ENCODE data around the gene LYPD6B. TPM values are rescaled to one million over a fixed set of nuclear protein-coding genes. Genes with fewer than 3 reads are reported as not detected.

The LYPD6B gene
- total RNA-seq, 1 donor from 2014 or later = not detected

DNA sequence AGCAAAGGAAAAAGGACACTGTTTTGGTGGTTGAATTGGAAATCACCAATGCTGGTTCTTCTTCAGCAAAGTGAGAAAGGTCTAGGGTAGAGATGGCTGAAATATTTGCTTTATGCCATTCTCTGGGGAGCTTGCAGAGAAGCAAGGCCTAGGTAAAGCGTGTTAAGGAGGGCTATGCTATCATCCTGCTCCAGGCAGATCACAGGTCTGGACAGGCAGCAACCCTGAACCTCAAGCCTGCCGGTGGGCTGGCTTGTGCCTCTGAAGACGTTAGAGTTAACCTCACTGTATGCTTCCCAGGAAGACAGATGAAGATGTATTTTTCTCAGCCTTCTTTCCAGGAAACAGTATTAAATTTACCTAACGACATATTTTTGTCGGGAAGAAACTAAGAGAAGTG is 153.4 kb downstream of the LYPD6B start:
- no peak overlapping the region for H3K4me3 Mint-ChIP-seq
- H3K9me3 Mint-ChIP-seq = no peaks in the 10 kb centered on the region
- no peak for DNase-seq (ENCODE audit: low read depth, low spot score)
- H3K27ac Mint-ChIP-seq (ENCODE audit: unreplicated experiment) = no peak overlapping the region
- no peaks in the 10 kb centered on the region for H3K36me3 Mint-ChIP-seq (ENCODE audit: low read depth)
- no peaks in the 10 kb centered on the region for H3K27me3 Mint-ChIP-seq (ENCODE audit: low read depth)
- no peaks in the 10 kb centered on the region for H3K4me1 Mint-ChIP-seq
- TF ChIP-seq, protein P1, sequence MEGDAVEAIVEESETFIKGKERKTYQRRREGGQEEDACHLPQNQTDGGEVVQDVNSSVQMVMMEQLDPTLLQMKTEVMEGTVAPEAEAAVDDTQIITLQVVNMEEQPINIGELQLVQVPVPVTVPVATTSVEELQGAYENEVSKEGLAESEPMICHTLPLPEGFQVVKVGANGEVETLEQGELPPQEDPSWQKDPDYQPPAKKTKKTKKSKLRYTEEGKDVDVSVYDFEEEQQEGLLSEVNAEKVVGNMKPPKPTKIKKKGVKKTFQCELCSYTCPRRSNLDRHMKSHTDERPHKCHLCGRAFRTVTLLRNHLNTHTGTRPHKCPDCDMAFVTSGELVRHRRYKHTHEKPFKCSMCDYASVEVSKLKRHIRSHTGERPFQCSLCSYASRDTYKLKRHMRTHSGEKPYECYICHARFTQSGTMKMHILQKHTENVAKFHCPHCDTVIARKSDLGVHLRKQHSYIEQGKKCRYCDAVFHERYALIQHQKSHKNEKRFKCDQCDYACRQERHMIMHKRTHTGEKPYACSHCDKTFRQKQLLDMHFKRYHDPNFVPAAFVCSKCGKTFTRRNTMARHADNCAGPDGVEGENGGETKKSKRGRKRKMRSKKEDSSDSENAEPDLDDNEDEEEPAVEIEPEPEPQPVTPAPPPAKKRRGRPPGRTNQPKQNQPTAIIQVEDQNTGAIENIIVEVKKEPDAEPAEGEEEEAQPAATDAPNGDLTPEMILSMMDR (conservative IDR thresholded peaks at IDR 0.05) = no peak

DNA sequence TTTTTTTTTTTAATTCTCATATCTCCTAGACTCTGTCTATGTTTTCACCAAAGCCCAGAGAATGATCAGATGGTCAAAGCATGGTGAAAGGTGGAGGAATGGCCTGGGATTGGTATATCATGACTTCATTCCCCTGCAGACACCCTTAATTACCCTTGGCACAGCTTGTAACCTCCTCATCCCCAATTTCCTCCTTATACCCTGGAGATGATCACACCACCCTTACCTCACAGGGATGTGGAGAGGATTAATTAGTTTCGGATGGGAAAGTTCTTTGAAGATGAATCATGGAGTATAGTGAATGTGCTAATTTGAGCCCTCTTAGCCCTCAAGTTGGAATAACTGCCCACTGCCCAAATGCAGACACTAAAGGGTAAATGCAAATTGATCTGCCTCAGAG is 153.9 kb downstream of the LYPD6B start:
- Mint-ChIP-seq H3K27me3 (ENCODE audit: low read depth) (no peaks in the 10 kb centered on the region), H3K9me3 (no peaks in the 10 kb centered on the region), H3K4me3 (no peak overlapping the region), H3K4me1 (no peaks in the 10 kb centered on the region), H3K36me3 (ENCODE audit: low read depth) (no peaks in the 10 kb centered on the region), H3K27ac (ENCODE audit: unreplicated experiment) (no peak overlapping the region)
- no peak for DNase-seq (ENCODE audit: low read depth, low spot score)
- TF ChIP-seq, protein P1 (conservative IDR thresholded peaks at IDR 0.05) = no peak

DNA sequence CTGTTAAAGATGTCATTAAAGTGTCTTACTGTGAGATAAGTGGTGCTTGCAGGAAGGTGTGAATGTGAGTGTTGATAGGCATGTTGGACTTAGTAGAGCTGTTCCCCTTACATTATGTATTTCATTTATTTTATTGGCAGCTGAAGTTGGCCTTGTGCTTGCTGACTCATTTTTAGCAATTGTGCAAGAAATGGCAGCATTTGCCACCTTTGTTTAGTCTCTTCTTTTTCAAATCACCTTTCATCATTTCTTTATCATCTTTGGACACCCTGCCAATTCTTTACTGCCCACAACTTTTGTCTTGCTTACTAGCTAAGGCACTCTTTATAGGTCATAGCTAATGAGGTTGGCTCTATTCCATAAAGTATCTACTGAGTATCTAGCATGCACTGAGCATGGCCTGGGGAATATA is 161.6 kb downstream of the LYPD6B start:
- TF ChIP-seq, protein P1 (conservative IDR thresholded peaks at IDR 0.05) = no peak
- DNase-seq (ENCODE audit: low read depth, low spot score) = no peak
- Mint-ChIP-seq H3K4me3 (no peak overlapping the region), H3K4me1 (no peaks in the 10 kb centered on the region), H3K36me3 (ENCODE audit: low read depth) (no peaks in the 10 kb centered on the region), H3K27ac (ENCODE audit: unreplicated experiment) (no peak overlapping the region), H3K27me3 (ENCODE audit: low read depth) (no peaks in the 10 kb centered on the region), H3K9me3 (no peaks in the 10 kb centered on the region)

DNA sequence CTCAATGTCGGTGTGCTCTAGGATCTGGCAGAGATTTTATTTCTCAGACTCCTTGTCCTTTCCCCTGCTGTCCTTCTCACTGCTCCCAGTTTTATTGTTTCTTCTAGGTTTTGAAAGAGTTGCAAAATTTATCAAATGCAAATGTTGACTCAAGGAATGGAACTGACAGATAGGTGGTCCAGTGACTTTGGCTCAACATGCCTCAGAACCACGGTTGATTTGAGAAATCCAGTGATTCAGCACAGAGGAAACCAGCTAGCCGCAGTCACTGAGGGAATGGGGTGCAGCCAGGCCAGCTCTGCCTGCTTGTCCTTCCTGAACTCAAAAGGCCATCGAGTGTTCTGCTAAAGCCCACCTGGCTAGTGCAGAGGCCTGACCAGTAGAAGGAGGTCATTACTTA is 166.2 kb downstream of the LYPD6B start:
- H3K9me3 Mint-ChIP-seq = no peaks in the 10 kb centered on the region
- DNase-seq (ENCODE audit: low read depth, low spot score) = no peak
- TF ChIP-seq, protein P1 (conservative IDR thresholded peaks at IDR 0.05) = no peak
- H3K27me3 Mint-ChIP-seq (ENCODE audit: low read depth) = no peaks in the 10 kb centered on the region
- H3K36me3 Mint-ChIP-seq (ENCODE audit: low read depth) = no peaks in the 10 kb centered on the region
- no peak overlapping the region for H3K4me3 Mint-ChIP-seq
- peaks cover 5% of the 10 kb centered on the region for H3K4me1 Mint-ChIP-seq
- H3K27ac Mint-ChIP-seq (ENCODE audit: unreplicated experiment) = no peak overlapping the region

DNA sequence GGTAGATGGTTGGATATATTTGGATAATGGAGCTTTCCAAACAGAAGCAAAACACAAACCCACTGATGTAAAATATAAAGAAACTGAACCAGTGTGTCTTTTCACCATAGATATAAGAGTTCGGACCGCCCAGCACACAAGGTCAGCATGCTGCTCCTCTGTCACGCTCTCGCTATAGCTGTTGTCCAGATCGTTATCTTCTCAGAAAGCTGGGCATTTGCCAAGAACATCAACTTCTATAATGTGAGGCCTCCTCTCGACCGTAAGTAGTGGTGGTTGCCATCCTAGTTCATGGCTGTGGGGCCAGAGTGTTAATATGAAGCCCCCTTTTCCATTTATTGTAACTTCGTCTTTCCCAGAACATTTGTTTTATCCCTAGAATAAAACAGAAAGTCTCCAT is 166.6 kb downstream of the LYPD6B start:
- Mint-ChIP-seq H3K27ac (ENCODE audit: unreplicated experiment) (no peak overlapping the region), H3K9me3 (no peaks in the 10 kb centered on the region)

More for the DNA sequence above, 166.6 kb downstream of the LYPD6B start:
- peaks cover 5% of the 10 kb centered on the region for H3K4me1 Mint-ChIP-seq
- DNase-seq (ENCODE audit: low read depth, low spot score) = no peak
- no peaks in the 10 kb centered on the region for H3K27me3 Mint-ChIP-seq (ENCODE audit: low read depth)
- no peak overlapping the region for H3K4me3 Mint-ChIP-seq
- H3K36me3 Mint-ChIP-seq (ENCODE audit: low read depth) = no peaks in the 10 kb centered on the region
- TF ChIP-seq, protein P1 (conservative IDR thresholded peaks at IDR 0.05) = no peak

Data from neural crest cell (in vitro differentiated cells).